HCT116 (cell line): ENCODE measurements around the gene EHMT1. TPM values are rescaled to one million over a fixed set of nuclear protein-coding genes. Genes with fewer than 3 reads are reported as not detected.

ENCODE experiments used
- ATAC-seq: fragments of 200-7000 bp; cut with Tn5 transposase; 2 replicates; pipeline ENCODE4 v1.9.1; 2020; ENCODE audit warnings: mild to moderate bottlenecking, moderate library complexity
- BruUV-seq: library from RNA; stranded (reverse); fragments of 400-500 nt; replicated peaks from 2 replicates; lab custom pipeline; 2021; lab: Mats Ljungman, UMichigan
- CTCF ChIA-PET: fragments of 300-600 bp; sonication (Branson Sonifier 250); formaldehyde crosslinking; loops from one replicate; lab custom pipeline; 2021; ENCODE audit warnings: antibody characterized with exemption; lab: Charles Lee
- POLR2A ChIA-PET: fragments of 300-600, 350-600 bp; sonication (Branson Sonifier 250); formaldehyde crosslinking; loops from one replicate; lab custom pipeline; 2021; ENCODE audit warnings: antibody characterized with exemption; lab: Charles Lee
- RAD21 ChIA-PET, 2 experiments: fragments of 300-600 bp; sonication (Branson Sonifier 250); formaldehyde crosslinking; loops; one replicate each; lab custom pipeline; 2023; ENCODE audit warnings: low total read pairs in 2 of 2; ENCODE audit not compliant: uncharacterized antibody in 2 of 2, unreplicated experiment in 2 of 2, low non-redundant PET in 1 of 2; lab: Charles Lee
- DNase-seq: peaks from one replicate; pipeline ENCODE4 v3.0.0-alpha.2; 2010; ENCODE audit warnings: low read depth, low spot score
- H2AFZ ChIP-seq: fragments of 200-600 bp; shearing (Covaris generic), sonication (generic); 2 replicates; pipeline ENCODE4 v1.6.1; 2017; ENCODE audit warnings: low read depth, mixed run types, mixed read lengths, antibody characterized with exemption, low read length; ENCODE audit not compliant: poor library complexity, severe bottlenecking
- H3K27ac ChIP-seq: 2 replicates; pipeline ENCODE4 v1.5.1; 2012; ENCODE audit warnings: low read depth, low read length
- H3K27me3 ChIP-seq: fragments of 200-600 bp; sonication (generic); 2 replicates; pipeline ENCODE4 v1.6.1; 2016; ENCODE audit warnings: mixed run types, low read length, mixed read lengths; ENCODE audit not compliant: insufficient read depth
- H3K36me3 ChIP-seq, 2 experiments: fragments of 200-500 bp in 1 of 2; fragments of 200-600 bp in 1 of 2; sonication (Bioruptor generic) in 1 of 2; sonication (generic) in 1 of 2; 2 replicates each; pipeline versions ENCODE4 v1.5.1 to v1.6.1; 2014 to 2016; ENCODE audit warnings: low read length in 2 of 2, inconsistent platforms in 1 of 2, mixed read lengths in 1 of 2, mixed run types in 1 of 2; ENCODE audit not compliant: insufficient read depth in 2 of 2, control insufficient read depth in 1 of 2
- H3K4me1 ChIP-seq, 2 experiments: fragments of 200-600 bp in 1 of 2; sonication (generic) in 1 of 2; 2 replicates each; pipeline versions ENCODE4 v1.5.1 to v1.6.1; 2012 to 2017; ENCODE audit warnings: low read length in 2 of 2, inconsistent platforms in 1 of 2, mild to moderate bottlenecking in 1 of 2, mixed read lengths in 1 of 2, mixed run types in 1 of 2, moderate library complexity in 1 of 2; ENCODE audit not compliant: insufficient read depth in 2 of 2, control insufficient read depth in 1 of 2
- H3K4me2 ChIP-seq: fragments of 200-600 bp; sonication (generic); 2 replicates; pipeline ENCODE4 v1.6.1; 2017; ENCODE audit warnings: mixed run types, low read length, mixed read lengths
- H3K4me3 ChIP-seq, 2 experiments: fragments of 200-600 bp in 1 of 2; sonication (generic) in 1 of 2; replicated peaks in 1 of 2; 2 replicates each; pipeline ENCODE4 v1.5.1; 2011 to 2016; ENCODE audit warnings: low read length in 2 of 2, control low read depth in 1 of 2, low read depth in 1 of 2, mild to moderate bottlenecking in 1 of 2, mixed read lengths in 1 of 2, mixed run types in 1 of 2
- H3K79me2 ChIP-seq: fragments of 200-600 bp; sonication (generic); 2 replicates; pipeline ENCODE4 v1.6.1; 2017; ENCODE audit warnings: mild to moderate bottlenecking, mixed run types, low read length, moderate library complexity, mixed read lengths; ENCODE audit not compliant: insufficient read depth
- H3K9ac ChIP-seq: fragments of 200-600 bp; sonication (generic); 2 replicates; pipeline ENCODE4 v1.6.1; 2016; ENCODE audit warnings: low read length, mixed read lengths
- H3K9me2 ChIP-seq: fragments of 200-600 bp; sonication (generic), shearing (Covaris generic); 2 replicates; pipeline ENCODE4 v1.6.1; 2017; ENCODE audit warnings: mixed run types, mild to moderate bottlenecking, moderate library complexity; ENCODE audit not compliant: insufficient read depth
- H3K9me3 ChIP-seq, 2 experiments: fragments of 200-500 bp in 1 of 2; fragments of 200-600 bp in 1 of 2; sonication (Bioruptor generic) in 1 of 2; sonication (generic) in 1 of 2; 2 replicates each; pipeline ENCODE4 v1.6.1; 2014 to 2017; ENCODE audit warnings: low read length in 2 of 2, mixed read lengths in 2 of 2, inconsistent platforms in 1 of 2, low read depth in 1 of 2, mild to moderate bottlenecking in 1 of 2, mixed run types in 1 of 2, moderate library complexity in 1 of 2; ENCODE audit not compliant: control insufficient read depth in 1 of 2, insufficient read depth in 1 of 2
- H4K20me1 ChIP-seq: fragments of 200-600 bp; sonication (generic), shearing (Covaris generic); 2 replicates; pipeline ENCODE4 v1.6.1; 2017; ENCODE audit warnings: mixed run types, mild to moderate bottlenecking, moderate library complexity; ENCODE audit not compliant: insufficient read depth
- EGR1 ChIP-seq: IDR thresholded peaks from 2 replicates; pipeline ENCODE4 v1.6.1; 2012; ENCODE audit warnings: low read depth
- EZH2 ChIP-seq: fragments of 200-600 bp; sonication (generic); IDR thresholded peaks from 2 replicates; pipeline ENCODE4 v1.6.1; 2017; ENCODE audit warnings: antibody characterized with exemption, mixed run types
- FOSL1 ChIP-seq: IDR thresholded peaks from 2 replicates; pipeline ENCODE4 v1.6.1; 2012; ENCODE audit warnings: low read depth
- JUND ChIP-seq: IDR thresholded peaks from 2 replicates; pipeline ENCODE4 v1.6.1; 2012
- MAX ChIP-seq: IDR thresholded peaks from 2 replicates; pipeline ENCODE4 v1.6.1; 2012
- POLR2A ChIP-seq: IDR thresholded peaks from 2 replicates; pipeline ENCODE4 v1.7.0; 2011; ENCODE audit warnings: borderline replicate concordance; ENCODE audit not compliant: insufficient read depth, insufficient read length; ENCODE audit errors: extremely low read depth
- POLR2AphosphoS5 ChIP-seq: IDR thresholded peaks from 2 replicates; pipeline ENCODE4 v1.6.1; 2011; ENCODE audit warnings: mild to moderate bottlenecking, low read depth, low read length, moderate library complexity
- RAD21 ChIP-seq: IDR thresholded peaks from 2 replicates; pipeline ENCODE4 v1.6.1; 2012; ENCODE audit warnings: low read depth, mild to moderate bottlenecking
- SP1 ChIP-seq: IDR thresholded peaks from 2 replicates; pipeline ENCODE4 v1.6.1; 2012; ENCODE audit warnings: low read depth
- SRF ChIP-seq: IDR thresholded peaks from 2 replicates; pipeline ENCODE4 v1.6.1; 2012; ENCODE audit warnings: low read depth
- TCF7L2 ChIP-seq: IDR thresholded peaks from 2 replicates; pipeline ENCODE4 v1.7.0; 2011; ENCODE audit warnings: borderline replicate concordance, inconsistent platforms; ENCODE audit not compliant: insufficient read depth, insufficient read length; ENCODE audit errors: extremely low read depth
- YY1 ChIP-seq: IDR thresholded peaks from 2 replicates; pipeline ENCODE4 v1.6.1; 2011; ENCODE audit warnings: low read length, low read depth, moderate library complexity, mild to moderate bottlenecking; ENCODE audit not compliant: insufficient replicate concordance; ENCODE audit errors: extremely low read depth
- ZFX ChIP-seq: fragments of 450-650 bp; IDR thresholded peaks from 2 replicates; pipeline ENCODE4 v1.6.1; 2017
- intact Hi-C: fragments of 100-400 bp; cut with micrococcal nuclease; formaldehyde crosslinking; loops from 2 replicates; pipeline ENCODE4 v1.10.0; 2022
- total RNA-seq: library from RNA; stranded (reverse); gene quantifications from one replicate; pipeline ENCODE4 v1.2.1, GENCODE V29; 2021; ENCODE audit not compliant: unreplicated experiment
- TF ChIP-seq, protein P1 (sequence below): IDR thresholded peaks from 2 replicates; pipeline ENCODE4 v1.6.1; 2011; ENCODE audit warnings: mild to moderate bottlenecking, low read length, moderate library complexity; ENCODE audit not compliant: insufficient replicate concordance; ENCODE audit errors: extremely low read depth

Gene EHMT1
- total RNA-seq, 1 experiment from 2014 or later, result 86.1 TPM

- RAD21 ChIA-PET, result no interaction called here
- peaks cover 5 to 13% of the 10 kb centered on the region in 2 experiments; a peak in 3 of 4 replicates for H3K4me1 ChIP-seq
- no peak for TF ChIP-seq EGR1
- no peak for TF ChIP-seq YY1
- no peak for TF ChIP-seq POLR2A
- TF ChIP-seq, protein P1, sequence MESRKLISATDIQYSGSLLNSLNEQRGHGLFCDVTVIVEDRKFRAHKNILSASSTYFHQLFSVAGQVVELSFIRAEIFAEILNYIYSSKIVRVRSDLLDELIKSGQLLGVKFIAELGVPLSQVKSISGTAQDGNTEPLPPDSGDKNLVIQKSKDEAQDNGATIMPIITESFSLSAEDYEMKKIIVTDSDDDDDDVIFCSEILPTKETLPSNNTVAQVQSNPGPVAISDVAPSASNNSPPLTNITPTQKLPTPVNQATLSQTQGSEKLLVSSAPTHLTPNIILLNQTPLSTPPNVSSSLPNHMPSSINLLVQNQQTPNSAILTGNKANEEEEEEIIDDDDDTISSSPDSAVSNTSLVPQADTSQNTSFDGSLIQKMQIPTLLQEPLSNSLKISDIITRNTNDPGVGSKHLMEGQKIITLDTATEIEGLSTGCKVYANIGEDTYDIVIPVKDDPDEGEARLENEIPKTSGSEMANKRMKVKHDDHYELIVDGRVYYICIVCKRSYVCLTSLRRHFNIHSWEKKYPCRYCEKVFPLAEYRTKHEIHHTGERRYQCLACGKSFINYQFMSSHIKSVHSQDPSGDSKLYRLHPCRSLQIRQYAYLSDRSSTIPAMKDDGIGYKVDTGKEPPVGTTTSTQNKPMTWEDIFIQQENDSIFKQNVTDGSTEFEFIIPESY, result no peak
- TF ChIP-seq SP1, result no peak
- TF ChIP-seq ZFX, result no peak
- TF ChIP-seq FOSL1, result no peak
- no peak for TF ChIP-seq EZH2
- no peak for TF ChIP-seq RAD21
- no peak for TF ChIP-seq MAX
- no peak for TF ChIP-seq TCF7L2
- no peak for TF ChIP-seq SRF
- TF ChIP-seq JUND, result no peak
- TF ChIP-seq POLR2AphosphoS5, result no peak
- CTCF ChIA-PET, result no interaction called here
- intact Hi-C loops, result no loop called here
- H3K4me2 ChIP-seq, result no peak overlapping the region
- H3K27ac ChIP-seq, result no peak overlapping the region
- 0 out of 2 replicates have a peak, but pooled peaks cover 4% of the 10 kb centered on the region for H4K20me1 ChIP-seq
- ATAC-seq (no peak), DNase-seq (no peak)
- H3K79me2 ChIP-seq, result peaks cover 22% of the 10 kb centered on the region; the same call in 1 of the 2 replicates
- H3K4me3 ChIP-seq, result no peak overlapping the region
- H2AFZ ChIP-seq, result no peak overlapping the region
- H3K36me3 ChIP-seq, result peaks cover 13 to 16% of the 10 kb centered on the region in 2 experiments; a peak in 2 of 4 replicates
- POLR2A ChIA-PET, result no interaction called here
- H3K27me3 ChIP-seq, result no peaks in the 10 kb centered on the region
- BruUV-seq, result no TSS peak
- H3K9ac ChIP-seq, result no peak overlapping the region
- no peaks in the 10 kb centered on the region for H3K9me2 ChIP-seq
- no peaks in the 10 kb centered on the region for H3K9me3 ChIP-seq
Observed at GRCh38 chr9:137748311-137748710, 129.5 kb downstream of the EHMT1 start.
